Vagina (tissue), 2 donors: Measurements from ENCODE around the gene GNAQ.

Experiments used
- POLR2A ChIP-seq, 2 donors: fragments of 450-650 bp; IDR thresholded peaks; one replicate each; pipeline ENCODE4 v1.6.1; 2017; ENCODE audit warnings: antibody characterized with exemption in 2 of 2, mild to moderate bottlenecking in 2 of 2, moderate library complexity in 2 of 2
- POLR2AphosphoS5 ChIP-seq, 2 donors: sonication (generic); formaldehyde crosslinking; IDR thresholded peaks; one replicate each; pipeline ENCODE4 v1.9.0; 2017; ENCODE audit warnings: antibody characterized with exemption in 2 of 2, mild to moderate bottlenecking in 2 of 2, low read depth in 1 of 2; ENCODE audit not compliant: insufficient read depth in 1 of 2
- TF ChIP-seq, protein P1 (sequence below), 3 experiments: fragments of 450-650 bp in 2 of 3; fragments of 200-600 bp in 1 of 3; sonication (generic) in 1 of 3; IDR thresholded peaks; one replicate each; pipeline ENCODE4 v1.5.1; 2017 to 2019; ENCODE audit warnings: antibody characterized with exemption in 3 of 3, mild to moderate bottlenecking in 2 of 3, moderate library complexity in 2 of 3

GRCh38 chr9:77964258-77964657 is 67.4 kb downstream of the GNAQ start:
- TF ChIP-seq, protein P1, sequence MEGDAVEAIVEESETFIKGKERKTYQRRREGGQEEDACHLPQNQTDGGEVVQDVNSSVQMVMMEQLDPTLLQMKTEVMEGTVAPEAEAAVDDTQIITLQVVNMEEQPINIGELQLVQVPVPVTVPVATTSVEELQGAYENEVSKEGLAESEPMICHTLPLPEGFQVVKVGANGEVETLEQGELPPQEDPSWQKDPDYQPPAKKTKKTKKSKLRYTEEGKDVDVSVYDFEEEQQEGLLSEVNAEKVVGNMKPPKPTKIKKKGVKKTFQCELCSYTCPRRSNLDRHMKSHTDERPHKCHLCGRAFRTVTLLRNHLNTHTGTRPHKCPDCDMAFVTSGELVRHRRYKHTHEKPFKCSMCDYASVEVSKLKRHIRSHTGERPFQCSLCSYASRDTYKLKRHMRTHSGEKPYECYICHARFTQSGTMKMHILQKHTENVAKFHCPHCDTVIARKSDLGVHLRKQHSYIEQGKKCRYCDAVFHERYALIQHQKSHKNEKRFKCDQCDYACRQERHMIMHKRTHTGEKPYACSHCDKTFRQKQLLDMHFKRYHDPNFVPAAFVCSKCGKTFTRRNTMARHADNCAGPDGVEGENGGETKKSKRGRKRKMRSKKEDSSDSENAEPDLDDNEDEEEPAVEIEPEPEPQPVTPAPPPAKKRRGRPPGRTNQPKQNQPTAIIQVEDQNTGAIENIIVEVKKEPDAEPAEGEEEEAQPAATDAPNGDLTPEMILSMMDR (IDR thresholded peaks at IDR 0.05), result no peak
- TF ChIP-seq POLR2A (IDR thresholded peaks at IDR 0.05), result no peak
- no peak for TF ChIP-seq POLR2AphosphoS5 (IDR thresholded peaks at IDR 0.05; ENCODE audit: insufficient read depth in 1 of 2, low read depth in 1 of 2)
